Myocyte (in vitro differentiated cells): ENCODE measurements around the gene BOLA2B. TPM values are rescaled to one million over a fixed set of nuclear protein-coding genes. Genes with fewer than 3 reads are reported as not detected.
A peak's percentile ranks its signal among the peaks of the same experiment; 100 is the strongest.
"Not testable (repeated sequence)": the region's sequence is repeated elsewhere in the genome, so short reads cannot be mapped to it uniquely, and the experiment has no call there.

Source experiments
- DNase-seq: peaks from one replicate; pipeline ENCODE4 v3.0.0-alpha.2; 2012; ENCODE audit warnings: low read depth
- polyA plus RNA-seq: library from polyadenylated mRNA; unstranded; fragments of >200 nt; gene quantifications from one replicate; pipeline ENCODE4 v1.2.1, GENCODE V29; 2012; ENCODE audit warnings: missing spikeins
- total RNA-seq: library from RNA; depleted of rRNA; stranded (reverse); fragments of >200 nt; gene quantifications from 2 replicates; pipeline ENCODE4 v1.2.3, GENCODE V29; 2014

Gene BOLA2B
- 66.2 and 236 TPM in 2 replicates for total RNA-seq
- 139 TPM for polyA plus RNA-seq

DNA sequence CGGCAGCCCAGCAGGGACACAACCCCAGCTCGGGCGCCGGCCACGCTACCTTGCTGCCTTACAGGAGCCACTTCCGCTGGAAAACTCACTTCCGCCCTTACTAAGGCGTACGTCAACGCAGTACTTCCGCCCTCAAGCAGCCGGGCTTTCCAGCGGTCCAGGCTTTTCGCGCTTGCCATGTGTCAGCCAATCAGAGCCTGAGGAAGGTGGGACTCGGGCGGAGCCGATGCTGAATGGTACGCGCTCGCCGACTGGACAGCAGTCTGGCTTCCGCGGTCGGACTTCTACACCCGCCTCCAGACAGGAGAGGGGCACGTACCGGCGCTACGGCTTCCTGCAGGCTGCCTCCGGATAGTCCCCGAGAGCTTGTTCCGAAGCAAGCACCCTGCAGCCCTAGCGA is at the start of gene BOLA2B, which contains the start of gene SLX1A:
TSS of gene BOLA2B (minus strand) at position 52 of the 400 bp plus-strand sequence. CDS start 71 bp downstream, outside the sequence.
TSS of gene SLX1A (plus strand) at position 261 of the 400 bp plus-strand sequence. CDS start 210 bp downstream, outside the sequence.
- DNase-seq, result not testable (repeated sequence)

DNA sequence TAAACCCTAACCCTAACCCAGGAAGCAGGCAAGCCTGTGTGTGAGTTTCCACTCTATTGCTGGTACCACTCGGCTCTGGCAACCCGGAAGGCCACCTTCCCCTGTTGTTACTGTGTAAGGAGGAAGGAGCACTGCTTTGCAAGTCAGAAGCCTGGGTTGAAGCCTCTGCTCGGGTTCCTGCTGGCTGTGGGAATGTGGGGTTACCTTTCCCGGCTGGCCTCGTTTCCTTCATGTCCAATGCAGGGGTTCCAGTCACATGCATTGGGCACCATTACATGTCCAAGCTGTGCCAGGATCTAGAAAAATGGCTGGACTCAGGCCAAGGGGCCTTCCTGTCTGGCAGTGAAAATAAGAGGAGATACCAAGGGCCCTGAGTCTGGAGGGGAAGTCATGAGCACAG is 23.6 kb upstream of the BOLA2B start:
- not testable (repeated sequence) for DNase-seq

DNA sequence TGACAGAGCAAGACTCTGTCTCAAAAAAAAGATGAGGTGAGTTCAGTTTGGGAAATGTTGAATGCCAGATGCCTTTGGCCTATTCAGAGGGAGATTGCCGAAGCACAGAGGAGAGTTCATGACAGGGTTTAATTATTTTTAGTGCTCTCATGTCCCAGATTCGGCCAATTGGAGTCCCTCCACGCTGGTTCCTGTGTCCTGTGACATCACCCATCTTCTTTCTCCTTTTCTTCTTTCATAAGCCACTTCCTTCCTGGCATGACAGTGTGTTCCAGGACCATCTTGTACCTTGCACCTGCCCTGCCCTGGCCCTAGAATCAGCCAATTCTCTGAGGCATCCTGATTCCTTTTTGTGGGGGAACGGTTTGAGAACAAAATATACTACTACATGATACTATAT is 17.9 kb upstream of the BOLA2B start:
- DNase-seq, result not testable (repeated sequence)

DNA sequence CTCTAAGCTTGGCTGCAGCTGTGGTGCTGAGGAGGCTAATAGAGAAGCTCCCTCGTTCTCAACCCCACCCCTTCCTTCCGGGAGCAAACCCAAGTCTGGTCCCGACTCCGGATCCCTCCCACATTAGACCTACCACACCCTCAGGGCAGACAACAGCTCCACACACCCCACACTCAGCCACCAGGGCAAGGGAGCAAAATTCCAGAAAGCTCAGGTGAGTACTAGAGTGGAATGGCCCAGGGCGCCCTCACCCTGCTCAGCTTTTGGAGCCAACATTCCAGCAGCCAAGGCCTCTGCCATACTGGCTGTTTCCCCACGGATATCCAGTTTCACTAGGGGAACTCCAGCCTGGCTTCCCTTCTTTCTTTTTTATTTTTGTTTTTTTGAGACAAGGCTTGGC is 15.6 kb upstream of the BOLA2B start:
- DNase-seq, result not testable (repeated sequence)

DNA sequence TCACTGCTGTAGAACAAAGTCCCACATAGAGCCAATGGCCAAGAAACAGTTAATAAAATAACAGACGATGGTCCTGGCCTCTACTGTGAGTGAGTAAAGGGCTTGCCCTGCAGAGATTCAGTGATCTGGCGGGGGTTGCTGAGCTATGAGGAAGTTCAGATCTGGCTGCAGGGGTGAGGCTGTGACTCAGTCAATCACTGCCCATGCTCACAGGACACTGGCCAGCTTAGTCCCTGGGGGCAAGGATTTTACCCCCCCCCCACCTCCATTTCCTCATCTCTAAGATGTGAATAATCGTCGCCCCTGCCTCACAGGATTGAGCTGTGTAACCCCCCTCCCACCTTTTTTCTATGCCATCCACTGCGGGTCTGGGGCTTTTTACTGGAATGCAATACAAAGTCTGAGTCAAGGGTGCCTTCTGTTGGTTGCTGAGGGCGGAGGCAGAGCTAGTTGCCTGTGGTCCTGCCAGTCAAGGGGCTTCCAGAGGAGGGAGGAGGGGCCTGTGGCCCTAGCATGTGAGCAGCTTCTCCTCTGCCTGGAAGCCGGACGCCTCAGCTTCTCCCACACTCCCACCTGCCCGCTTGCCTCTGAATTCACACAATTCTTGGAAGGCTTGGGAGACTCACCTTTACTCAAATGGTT is 13.7 kb upstream of the BOLA2B start:
- not testable (repeated sequence) for DNase-seq

DNA sequence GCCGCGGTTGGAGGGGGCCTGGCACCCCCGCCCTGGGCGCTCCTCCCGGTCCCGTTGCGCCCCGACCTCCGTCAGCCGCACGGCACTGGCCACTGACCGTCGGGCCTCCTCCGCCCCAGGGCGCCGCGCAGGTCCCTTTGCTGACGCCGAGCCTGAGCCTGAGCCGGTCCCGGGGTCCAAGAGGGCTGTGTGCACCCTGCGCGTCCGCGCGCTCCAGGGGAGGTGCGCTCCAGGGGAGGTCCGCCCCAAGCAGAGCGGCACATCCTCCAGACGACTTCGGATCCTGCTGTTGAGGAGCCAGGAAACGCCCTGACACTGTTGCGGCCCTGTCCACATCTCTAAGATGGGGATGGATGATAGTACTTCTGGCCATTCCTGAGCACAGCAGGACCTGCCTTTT is 12.8 kb upstream of the BOLA2B start:
- not testable (repeated sequence) for DNase-seq

DNA sequence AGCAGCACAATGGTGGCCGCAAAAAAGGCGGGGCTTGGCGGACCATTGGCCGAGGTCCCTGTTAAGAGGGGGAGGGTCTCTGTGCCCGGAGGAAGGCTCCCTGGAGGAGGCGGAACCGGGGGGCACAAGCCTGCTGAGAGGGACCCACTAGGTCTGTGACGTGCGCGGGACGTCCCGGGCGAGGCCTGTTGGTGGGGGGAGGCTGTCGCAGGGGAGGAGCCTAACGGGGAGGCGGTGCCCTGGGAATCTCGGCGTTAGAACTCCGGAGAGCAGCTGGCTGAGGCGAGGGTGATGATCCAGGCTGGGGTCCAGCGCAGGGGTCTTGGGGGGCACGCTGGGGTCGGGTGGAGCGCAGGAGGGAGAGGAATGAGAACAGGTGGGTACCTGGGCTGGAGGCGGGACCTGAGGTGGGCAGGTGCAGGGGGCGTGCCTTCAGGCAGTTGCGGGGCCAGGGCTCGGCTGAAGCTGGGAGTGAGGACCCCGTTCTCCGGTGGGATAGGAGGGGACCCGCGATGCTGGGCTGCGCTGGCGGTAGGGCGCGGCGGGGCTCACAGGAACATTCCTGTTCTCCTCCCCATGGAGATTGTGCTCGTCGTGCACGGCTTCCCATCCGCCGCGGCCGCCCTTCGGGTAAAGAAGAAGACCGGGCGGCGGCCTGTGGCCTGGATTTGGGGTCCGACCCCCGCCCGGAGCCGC is 12.2 kb upstream of the BOLA2B start:
- not testable (repeated sequence) for DNase-seq

DNA sequence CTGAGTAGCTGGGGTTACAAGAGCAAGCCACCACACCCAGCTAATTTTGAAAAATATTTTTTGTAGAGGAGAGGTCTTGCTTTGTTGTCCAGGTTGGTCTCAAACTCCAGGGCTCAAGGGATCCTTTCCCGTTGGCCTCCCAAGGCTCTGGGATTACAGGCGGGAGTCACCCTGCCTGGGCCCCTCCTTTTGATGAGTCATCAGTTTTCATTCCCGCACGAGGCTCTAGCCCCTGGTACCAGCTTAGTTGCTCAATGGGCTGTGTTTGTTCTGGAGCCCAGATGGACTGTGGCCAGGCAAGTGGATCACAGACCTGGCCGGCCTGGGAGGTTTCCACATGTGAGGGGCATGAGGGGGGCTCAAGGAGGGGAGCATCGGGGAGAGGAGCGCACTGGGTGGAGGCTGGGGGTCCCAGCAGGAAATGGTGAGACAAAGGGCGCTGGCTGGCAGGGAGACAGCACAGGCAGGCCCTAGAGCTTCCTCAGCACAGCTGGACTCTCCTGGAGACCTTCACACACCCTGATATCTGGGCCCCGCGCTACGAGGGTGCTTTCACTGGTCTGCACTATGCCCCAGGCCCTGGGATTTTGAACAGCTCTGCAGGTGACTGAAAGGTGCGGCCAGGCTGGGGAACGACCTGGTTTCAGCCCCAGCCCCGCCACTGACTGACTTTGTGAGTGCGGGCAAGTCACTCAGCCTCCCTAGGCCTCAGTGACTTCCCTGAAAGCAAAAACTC is 6.3 kb upstream of the BOLA2B start:
- not testable (repeated sequence) for DNase-seq

DNA sequence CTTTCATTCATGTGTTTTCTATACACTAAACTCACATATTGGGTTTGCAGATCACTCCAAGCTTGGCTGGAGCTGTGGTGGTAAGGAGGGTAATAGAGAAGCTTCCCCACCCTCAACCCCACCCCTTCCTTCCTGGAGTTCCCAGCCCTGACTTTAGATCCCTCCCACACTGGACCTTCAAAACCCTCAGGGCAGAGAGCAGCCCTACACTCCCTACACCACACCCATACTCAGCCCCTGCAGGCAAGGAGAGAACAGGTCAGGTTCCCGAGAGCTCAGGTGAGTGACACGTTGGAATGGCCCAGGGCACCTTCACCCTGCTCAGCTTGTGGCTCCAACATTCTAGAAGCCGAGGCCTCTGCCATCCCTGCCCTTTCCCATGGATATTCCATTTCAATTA is 5.6 kb upstream of the BOLA2B start, which contains the start of gene SULT1A3:
TSS of gene SULT1A3 (plus strand) at position 207 of the 400 bp plus-strand sequence. CDS start 1,474 bp downstream, outside the sequence.
- not testable (repeated sequence) for DNase-seq

DNA sequence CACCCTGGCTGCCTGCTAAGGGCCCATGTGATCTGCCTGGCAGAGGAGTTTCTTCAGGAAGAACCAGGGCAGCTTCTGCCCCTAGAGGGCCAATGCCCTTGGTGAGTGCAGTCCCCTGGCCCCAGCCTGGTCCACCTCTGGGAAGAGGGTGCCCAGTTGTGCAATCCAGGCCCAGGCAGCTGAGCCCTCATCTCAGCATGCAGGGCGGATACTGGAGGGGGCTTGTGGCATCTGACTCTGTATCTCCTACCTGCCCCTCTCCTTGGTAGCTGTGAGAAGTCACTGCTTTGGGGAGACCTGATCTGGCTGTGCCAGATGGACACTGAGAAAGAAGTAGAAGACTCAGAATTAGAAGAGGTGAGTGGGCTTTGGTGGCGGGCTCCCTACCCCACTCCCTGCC is 3.5 kb upstream of the BOLA2B start:
- DNase-seq, result not testable (repeated sequence)

DNA sequence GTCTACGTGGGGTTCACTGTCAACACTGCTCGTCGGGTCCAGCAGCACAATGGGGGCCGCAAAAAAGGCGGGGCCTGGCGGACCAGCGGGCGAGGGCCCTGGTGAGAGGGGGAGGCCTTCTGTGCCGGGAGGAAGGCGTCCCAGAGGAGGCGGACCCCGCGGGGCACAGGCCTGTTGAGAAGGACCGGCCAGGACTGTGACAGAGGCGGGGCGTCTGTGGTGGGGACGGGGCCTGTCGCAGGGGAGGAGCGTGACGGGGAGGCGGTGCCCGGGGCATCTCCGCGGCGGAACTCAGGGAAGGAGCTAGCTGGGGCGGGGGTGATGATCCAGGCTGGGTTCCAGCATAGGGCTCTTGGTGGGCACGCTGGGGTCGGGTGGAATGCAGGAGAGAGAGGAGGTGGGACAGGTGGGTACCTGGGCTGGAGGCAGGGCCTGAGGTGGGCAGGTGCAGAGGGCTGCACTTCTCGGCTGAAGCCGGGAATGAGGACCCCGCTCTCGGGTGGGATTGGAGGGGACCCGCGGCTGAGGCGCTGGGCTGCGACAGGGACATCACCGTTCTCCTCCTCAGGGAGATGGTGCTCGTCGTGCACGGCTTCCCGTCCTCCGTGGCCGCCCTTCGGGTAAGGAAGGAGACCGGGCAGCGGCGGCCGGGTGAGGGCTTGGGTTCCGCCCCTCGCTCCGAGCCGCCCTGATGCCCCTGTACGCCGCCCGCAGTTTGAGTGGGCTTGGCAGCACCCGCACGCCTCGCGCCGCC is 883 bp upstream of the BOLA2B start:
- not testable (repeated sequence) for DNase-seq

DNA sequence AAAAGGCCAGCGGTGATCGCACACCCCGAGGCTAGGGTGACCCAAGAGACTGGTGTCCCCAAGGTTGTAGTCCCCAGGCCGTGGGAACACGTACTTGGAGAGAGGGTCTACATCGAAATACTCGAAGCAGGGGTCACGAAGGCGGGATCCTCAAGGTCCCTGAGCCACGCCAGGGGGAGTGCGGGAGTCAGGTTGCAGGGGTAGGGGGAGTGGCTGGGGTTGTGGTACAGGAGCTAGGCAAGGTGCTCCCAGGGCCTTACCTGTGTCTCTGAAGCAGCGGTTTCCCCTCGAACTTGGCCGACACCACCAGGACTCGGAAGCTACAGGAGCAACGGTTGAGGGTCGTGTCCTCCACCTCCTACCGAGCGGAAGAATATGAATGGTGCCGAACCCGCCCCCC is 368 bp downstream of the BOLA2B start:
- not testable (repeated sequence) for DNase-seq

DNA sequence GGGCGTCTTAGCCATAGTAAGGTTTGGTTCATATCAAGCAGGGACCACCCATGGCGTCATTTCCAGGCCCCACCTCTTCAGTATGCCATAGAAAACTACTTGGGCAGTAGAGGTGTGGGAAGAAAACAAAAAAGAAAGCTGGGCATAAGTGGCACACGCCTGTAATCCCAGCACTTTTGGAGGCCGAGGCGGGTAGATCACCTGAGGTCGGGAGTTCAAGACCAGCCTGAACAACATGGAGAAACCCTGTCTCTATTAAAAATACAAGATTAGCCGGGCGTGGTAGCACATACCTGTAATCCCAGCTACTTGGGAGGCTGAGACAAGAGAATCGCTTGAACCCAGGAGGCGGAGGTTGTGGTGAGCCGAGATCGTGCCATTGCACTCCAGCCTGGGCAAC is 2.3 kb downstream of the BOLA2B start:
- not testable (repeated sequence) for DNase-seq

DNA sequence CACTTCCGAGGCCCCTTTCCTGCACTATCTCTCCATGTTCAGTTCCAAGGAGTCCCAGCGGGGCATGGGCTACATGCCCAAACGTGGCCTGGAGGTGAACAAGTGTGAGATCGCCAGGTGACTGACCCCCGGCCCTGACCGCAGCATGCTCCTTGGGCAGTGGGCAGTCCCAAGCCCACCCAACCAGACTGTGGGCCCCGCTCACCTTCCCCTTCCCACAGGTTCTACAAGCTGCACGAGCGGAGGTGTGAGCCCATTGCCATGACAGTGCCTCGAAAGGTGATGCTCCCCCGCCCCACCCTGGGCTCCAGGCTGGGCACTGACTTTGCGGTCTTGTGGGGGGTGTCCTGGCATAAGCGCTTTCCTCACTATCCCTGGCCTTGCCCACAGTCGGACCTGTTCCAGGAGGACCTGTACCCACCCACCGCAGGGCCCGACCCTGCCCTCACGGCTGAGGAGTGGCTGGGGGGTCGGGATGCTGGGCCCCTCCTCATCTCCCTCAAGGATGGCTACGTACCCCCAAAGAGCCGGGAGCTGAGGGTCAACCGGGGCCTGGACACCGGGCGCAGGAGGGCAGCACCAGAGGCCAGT is 5.4 kb downstream of the BOLA2B start:
- no peak for DNase-seq

DNA sequence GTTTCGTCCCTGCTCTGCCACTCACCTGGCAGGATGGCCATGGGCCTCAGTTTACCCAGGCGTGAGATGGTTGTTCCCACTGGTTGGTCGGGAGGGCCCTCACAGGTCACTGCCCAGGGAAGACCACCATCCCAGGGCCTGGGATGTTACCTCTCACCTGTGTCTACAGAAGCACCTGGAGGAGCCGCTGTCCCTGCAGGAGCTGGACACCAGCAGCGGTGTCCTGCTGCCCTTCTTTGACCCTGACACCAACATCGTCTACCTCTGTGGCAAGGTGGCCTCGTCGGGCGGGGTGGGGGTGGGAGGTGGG is 6.0 kb downstream of the BOLA2B start:
- no peak for DNase-seq

DNA sequence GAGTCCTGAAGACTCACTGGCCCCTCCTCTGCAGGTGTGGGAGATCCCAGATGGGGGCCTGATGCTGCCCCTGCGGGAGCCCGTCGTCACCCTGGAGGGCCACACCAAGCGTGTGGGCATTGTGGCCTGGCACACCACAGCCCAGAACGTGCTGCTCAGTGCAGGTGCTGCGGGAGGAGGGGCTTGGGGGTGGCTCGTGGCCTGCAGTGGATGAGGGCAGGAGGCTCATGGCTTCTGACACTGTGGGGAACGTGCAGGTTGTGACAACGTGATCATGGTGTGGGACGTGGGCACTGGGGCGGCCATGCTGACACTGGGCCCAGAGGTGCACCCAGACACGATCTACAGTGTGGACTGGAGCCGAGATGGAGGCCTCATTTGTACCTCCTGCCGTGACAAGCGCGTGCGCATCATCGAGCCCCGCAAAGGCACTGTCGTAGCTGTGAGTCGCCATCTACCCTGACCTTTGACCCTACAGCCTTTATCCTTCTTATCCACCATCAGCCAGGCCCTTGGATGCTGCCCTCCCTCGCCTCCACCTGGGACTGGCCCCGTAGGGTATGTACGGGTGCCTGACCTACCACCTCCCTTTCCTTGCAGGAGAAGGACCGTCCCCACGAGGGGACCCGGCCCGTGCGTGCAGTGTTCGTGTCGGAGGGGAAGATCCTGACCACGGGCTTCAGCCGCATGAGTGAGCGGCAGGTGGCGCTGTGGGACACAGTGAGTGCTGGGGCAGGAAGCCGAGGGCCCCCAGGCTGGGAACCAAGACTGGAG is 6.5 kb downstream of the BOLA2B start:
- DNase-seq, result peak; percentile 9

DNA sequence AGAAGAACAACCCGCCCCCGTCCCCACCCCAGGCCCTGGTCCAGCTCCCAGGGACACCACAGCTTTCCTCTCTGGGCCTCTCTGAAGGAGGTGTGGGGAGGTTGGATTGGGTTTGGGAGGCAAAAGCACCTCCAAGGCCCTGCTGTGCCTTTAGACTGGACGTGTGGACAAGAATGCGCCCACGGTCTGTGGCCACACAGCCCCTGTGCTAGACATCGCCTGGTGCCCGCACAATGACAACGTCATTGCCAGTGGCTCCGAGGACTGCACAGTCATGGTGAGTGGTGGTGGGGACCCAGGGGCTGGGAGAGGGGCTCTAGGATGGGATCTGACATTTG is 7.1 kb downstream of the BOLA2B start:
- DNase-seq, result no peak

DNA sequence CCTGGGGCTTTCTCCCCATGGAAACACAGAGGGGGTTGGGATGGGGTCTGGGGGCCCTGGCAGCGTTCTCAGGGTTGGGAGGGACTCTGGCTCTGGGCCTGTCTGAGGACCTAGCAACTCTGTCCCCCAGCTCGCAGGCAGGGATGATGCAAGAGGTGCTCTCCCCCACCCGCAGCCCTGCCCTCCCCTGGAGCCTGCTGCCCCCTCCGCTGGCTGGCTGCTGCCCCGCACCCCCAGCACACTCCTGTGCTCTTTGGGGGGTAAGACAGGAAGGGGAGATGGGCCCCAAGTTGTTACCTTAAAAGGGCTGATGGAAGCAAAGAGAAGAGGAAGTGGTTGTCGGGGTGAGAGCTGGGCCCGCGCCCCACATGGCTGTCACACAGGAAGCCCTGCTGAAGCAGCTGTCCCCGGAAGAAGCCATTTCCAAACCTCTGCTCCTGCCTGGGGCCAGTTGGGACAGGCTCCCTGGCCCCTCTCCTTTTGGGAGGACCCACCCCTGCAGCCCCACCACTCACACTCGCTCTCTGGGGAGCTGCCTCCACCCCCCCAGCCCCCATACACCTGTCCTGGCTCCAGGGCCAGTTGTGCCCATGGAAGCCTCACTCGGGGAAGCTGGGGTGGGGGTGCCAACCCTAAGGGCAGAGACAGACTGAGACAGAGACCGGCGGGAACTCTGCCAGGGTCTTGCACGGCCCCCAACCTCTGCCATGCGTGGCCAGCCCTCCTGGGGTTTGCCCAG is 7.6 kb downstream of the BOLA2B start:
- DNase-seq, result peak; percentile 13

DNA sequence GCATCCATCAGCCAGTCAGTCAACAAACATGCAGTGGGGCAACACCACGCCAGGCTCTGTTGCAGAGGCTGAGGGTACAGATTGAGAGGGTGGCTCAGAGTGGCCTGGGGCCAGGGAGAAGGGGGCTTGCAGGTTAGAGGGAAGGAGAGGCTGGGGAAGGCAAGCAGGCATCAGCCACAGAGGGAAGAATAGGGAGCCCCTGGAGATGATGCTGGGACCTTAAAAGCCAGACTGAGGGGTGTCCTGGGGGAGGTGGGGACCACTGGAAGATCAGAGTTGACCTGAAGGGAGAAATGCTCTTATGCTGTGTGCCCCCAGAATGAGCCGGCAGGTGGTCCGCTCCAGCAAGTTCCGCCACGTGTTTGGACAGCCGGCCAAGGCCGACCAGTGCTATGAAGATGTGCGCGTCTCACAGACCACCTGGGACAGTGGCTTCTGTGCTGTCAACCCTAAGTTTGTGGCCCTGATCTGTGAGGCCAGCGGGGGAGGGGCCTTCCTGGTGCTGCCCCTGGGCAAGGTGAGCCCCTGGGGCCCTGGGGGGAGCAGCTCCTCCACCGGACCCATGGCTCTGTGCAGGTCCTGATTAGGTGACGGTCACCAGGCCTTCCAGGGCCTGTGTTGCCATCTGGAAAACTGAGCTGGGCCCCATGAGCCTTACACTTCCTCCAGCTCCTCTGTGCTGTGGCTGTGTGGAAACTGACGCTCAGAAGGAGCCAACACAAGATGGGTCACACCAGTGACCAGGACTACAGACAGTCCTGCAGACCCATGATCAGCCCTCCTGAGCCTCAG is 8.4 kb downstream of the BOLA2B start:
- DNase-seq, result no peak
